ENCODE data around the gene ARSG.

The ARSG gene

DNA sequence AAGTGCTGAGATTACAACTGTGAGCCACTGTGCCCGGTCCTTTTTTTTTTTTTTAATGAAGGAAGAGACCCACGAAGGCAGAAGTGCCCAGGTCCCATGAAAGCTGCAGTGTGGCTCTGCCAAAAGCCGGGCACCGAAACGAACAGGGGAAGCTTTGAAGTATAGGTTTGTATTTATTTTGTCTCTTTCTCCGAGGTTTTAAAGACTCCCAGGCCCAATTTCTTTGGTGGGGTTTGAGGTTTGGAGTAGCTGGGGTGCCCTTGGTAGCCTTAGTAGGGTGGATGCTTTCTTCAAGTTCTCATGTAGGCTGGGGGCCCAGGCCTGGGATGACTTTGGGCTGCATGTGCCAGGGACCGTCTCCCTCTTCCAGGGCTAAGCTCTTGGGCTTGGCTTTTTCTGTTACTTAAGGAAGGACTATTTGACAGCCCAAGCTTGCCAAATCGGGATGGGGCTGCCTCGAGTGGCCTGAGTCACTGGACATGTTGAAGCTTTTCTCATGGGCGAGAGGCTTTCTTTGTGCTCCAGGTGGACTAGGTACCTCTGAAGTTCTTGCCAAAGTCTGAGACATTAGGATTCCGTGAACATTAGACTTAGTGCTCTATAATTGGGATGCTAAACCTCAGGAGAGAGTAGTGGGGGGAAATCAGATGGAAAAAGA is 99.7 kb downstream of the ARSG start:
- Histone ChIP-seq H3K27ac (ENCODE audit: low read depth, low read length) (no peak overlapping the region), H3K4me3 (ENCODE audit: low read depth in 1 of 2, low read length in 2 of 2) (no peak overlapping the region), H3K9me3 (ENCODE audit: control insufficient read depth in 1 of 2, low read length in 2 of 2) (peaks cover 3 to 6% of the 10 kb centered on the region in 2 donors), H3K4me1 (ENCODE audit: control insufficient read depth in 1 of 2, insufficient read depth in 2 of 2, low read length in 2 of 2) (peaks cover 0 to 4% of the 10 kb centered on the region in 2 donors), H3K36me3 (ENCODE audit: control insufficient read depth in 1 of 2, insufficient read depth in 2 of 2, low read length in 2 of 2) (no peaks in the 10 kb centered on the region), H3K9ac (ENCODE audit: low read depth in 1 of 2, low read length in 2 of 2) (no peak overlapping the region), H3K27me3 (ENCODE audit: control insufficient read depth in 1 of 2, insufficient read depth in 2 of 2, low read length in 2 of 2) (no peaks in the 10 kb centered on the region)

DNA sequence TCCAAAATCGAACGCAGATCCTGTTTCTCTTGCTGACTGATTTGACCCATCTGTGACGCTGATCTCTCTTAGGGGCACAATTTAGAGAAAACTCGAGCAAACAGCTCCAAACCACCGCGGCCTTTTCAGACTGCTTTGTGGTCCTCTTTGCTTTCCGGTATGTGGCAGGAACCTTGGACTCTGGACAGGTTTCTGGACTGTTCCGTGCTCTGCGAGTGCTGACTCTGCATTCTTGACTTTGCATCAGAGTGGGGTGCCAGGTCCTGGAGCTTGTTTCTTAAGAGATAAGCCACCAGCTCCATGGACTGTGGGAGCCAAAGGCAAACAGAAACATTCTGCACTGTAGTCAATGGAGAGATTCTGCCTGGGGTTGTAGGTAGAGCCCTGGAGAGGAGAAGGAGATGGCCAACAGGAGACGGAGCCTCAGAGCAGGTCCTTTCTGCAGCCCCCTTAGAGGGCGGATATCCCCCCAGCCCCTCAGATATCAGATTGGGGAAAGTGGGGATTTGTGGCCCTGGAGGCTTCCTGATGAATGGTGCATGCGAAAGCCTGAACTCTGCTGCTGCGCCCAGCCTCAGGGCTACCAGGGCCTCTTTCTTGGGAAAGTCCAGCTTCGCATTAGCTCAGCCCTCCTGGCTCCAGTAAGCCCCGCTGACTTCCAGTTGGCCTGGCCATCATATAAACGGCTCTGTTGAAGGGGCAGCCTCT is 100.4 kb downstream of the ARSG start:
- Histone ChIP-seq H3K27ac (ENCODE audit: low read depth, low read length) (no peak overlapping the region), H3K27me3 (ENCODE audit: control insufficient read depth in 1 of 2, insufficient read depth in 2 of 2, low read length in 2 of 2) (no peaks in the 10 kb centered on the region), H3K36me3 (ENCODE audit: control insufficient read depth in 1 of 2, insufficient read depth in 2 of 2, low read length in 2 of 2) (no peaks in the 10 kb centered on the region), H3K9ac (ENCODE audit: low read depth in 1 of 2, low read length in 2 of 2) (no peak overlapping the region), H3K4me1 (ENCODE audit: control insufficient read depth in 1 of 2, insufficient read depth in 2 of 2, low read length in 2 of 2) (peaks cover 0 to 4% of the 10 kb centered on the region in 2 donors), H3K9me3 (ENCODE audit: control insufficient read depth in 1 of 2, low read length in 2 of 2) (peaks cover 3 to 6% of the 10 kb centered on the region in 2 donors), H3K4me3 (ENCODE audit: low read depth in 1 of 2, low read length in 2 of 2) (no peak overlapping the region)

DNA sequence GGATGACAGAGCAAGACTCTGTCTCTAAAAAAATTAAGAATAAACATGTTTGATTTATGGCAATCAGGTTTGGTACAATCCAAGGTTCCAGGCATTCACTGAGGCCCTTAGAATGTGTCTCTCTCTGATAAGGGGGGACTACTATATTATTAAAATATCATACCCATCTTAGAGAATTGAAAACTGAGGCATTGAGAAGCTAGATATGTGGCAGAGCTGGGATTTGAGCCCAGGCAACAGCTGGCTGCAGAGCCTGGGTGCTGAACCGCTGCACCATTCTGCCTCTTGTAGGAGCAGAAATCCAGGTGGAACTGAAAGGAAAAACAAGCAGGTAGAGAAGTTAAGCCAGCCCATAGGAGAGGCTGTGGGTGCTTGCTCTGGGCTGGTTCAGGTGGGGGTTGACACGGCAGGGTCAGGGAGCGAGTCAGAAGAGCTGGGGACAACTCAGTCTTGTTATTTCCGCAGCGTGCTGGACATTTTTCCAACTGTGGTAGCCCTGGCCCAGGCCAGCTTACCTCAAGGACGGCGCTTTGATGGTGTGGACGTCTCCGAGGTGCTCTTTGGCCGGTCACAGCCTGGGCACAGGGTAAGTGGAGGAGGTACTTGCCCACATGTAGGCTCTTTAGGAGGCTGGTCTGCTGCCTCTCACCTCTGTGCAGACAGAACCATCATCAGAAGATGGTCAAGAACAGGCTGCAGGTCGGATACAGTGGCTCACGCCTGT is 103.5 kb downstream of the ARSG start:
- Histone ChIP-seq H3K4me1 (ENCODE audit: control insufficient read depth in 1 of 2, insufficient read depth in 2 of 2, low read length in 2 of 2) (peaks cover 8 to 10% of the 10 kb centered on the region in 2 donors), H3K27ac (ENCODE audit: low read depth, low read length) (no peak overlapping the region), H3K36me3 (ENCODE audit: control insufficient read depth in 1 of 2, insufficient read depth in 2 of 2, low read length in 2 of 2) (no peaks in the 10 kb centered on the region), H3K9me3 (ENCODE audit: control insufficient read depth in 1 of 2, low read length in 2 of 2) (peaks cover 3 to 6% of the 10 kb centered on the region in 2 donors), H3K4me3 (ENCODE audit: low read depth in 1 of 2, low read length in 2 of 2) (no peak overlapping the region), H3K27me3 (ENCODE audit: control insufficient read depth in 1 of 2, insufficient read depth in 2 of 2, low read length in 2 of 2) (no peaks in the 10 kb centered on the region), H3K9ac (ENCODE audit: low read depth in 1 of 2, low read length in 2 of 2) (no peak overlapping the region)

DNA sequence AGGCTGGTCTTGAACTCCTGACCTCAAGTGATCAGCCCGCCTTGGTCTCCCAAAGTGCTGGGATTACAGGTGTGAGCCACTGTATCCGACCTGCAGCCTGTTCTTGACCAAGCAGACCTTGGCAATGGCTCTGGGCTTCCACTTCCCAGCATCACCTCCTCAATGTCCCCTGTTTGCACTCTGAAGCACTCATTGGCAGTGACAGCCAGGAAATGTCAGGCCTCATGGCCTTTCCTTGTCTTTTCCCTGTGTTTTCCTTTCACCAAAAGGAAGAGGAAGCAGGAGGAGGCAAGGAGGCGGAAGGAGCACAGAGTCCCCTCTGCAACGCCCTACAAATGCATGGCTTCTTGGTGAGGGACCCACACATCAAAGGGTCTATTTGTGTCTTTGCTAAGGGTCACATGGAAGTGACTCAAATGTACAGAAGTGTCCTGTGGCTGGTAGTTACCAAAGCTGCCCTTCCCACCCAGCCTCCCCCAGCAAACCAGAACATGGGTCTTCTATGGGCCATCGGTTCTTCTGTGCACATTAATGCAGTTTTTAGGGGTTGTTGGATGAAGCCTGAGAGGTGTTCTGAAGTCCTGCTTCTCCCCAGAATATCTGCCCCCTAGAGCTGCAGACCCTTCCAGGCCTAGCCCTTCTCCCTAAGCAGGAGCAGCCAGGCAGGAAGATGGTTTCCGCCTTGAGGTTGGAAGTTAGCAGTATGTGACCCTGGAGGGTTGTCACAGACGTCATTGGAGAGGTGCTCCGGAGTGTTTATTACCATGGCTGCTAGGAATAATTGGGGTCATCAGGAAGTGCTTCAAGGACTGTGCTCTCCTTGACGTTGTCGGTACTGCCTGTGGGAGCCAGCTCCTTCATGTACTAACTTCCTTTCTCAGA is 105.2 kb downstream of the ARSG start:
- Histone ChIP-seq H3K36me3 (ENCODE audit: control insufficient read depth in 1 of 2, insufficient read depth in 2 of 2, low read length in 2 of 2) (no peaks in the 10 kb centered on the region), H3K4me3 (ENCODE audit: low read depth in 1 of 2, low read length in 2 of 2) (no peak overlapping the region), H3K9ac (ENCODE audit: low read depth in 1 of 2, low read length in 2 of 2) (no peak overlapping the region), H3K9me3 (ENCODE audit: control insufficient read depth in 1 of 2, low read length in 2 of 2) (peaks cover 3 to 6% of the 10 kb centered on the region in 2 donors), H3K27me3 (ENCODE audit: control insufficient read depth in 1 of 2, insufficient read depth in 2 of 2, low read length in 2 of 2) (no peaks in the 10 kb centered on the region), H3K4me1 (ENCODE audit: control insufficient read depth in 1 of 2, insufficient read depth in 2 of 2, low read length in 2 of 2) (peaks cover 8 to 10% of the 10 kb centered on the region in 2 donors), H3K27ac (ENCODE audit: low read depth, low read length) (no peak overlapping the region)

DNA sequence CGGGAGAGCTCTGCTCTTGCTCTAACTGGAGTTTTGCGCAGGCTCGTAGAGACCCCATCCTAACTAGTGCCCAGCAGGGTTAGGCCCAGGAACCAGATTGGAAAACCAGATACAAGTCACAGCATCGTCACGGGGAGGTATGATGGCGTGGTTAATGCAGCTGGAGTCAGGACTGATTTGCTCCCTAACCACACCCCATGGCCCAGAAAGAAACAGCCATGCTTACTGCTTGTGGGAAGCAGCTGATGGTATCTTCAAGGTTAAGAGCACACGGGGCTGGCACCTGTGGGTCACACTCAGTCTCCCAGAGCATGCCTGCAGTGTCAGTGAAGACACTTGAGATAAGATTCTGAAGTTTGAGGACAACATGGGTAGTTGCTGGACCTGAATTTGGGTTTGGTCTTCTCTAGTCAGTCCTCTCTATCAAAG is 105.8 kb downstream of the ARSG start:
- Histone ChIP-seq H3K9me3 (ENCODE audit: control insufficient read depth in 1 of 2, low read length in 2 of 2) (peaks cover 3 to 6% of the 10 kb centered on the region in 2 donors), H3K27me3 (ENCODE audit: control insufficient read depth in 1 of 2, insufficient read depth in 2 of 2, low read length in 2 of 2) (no peaks in the 10 kb centered on the region), H3K36me3 (ENCODE audit: control insufficient read depth in 1 of 2, insufficient read depth in 2 of 2, low read length in 2 of 2) (no peaks in the 10 kb centered on the region), H3K4me3 (ENCODE audit: low read depth in 1 of 2, low read length in 2 of 2) (no peak overlapping the region), H3K27ac (ENCODE audit: low read depth, low read length) (no peak overlapping the region), H3K4me1 (ENCODE audit: control insufficient read depth in 1 of 2, insufficient read depth in 2 of 2, low read length in 2 of 2) (peaks cover 6 to 8% of the 10 kb centered on the region in 2 donors), H3K9ac (ENCODE audit: low read depth in 1 of 2, low read length in 2 of 2) (no peak overlapping the region)

DNA sequence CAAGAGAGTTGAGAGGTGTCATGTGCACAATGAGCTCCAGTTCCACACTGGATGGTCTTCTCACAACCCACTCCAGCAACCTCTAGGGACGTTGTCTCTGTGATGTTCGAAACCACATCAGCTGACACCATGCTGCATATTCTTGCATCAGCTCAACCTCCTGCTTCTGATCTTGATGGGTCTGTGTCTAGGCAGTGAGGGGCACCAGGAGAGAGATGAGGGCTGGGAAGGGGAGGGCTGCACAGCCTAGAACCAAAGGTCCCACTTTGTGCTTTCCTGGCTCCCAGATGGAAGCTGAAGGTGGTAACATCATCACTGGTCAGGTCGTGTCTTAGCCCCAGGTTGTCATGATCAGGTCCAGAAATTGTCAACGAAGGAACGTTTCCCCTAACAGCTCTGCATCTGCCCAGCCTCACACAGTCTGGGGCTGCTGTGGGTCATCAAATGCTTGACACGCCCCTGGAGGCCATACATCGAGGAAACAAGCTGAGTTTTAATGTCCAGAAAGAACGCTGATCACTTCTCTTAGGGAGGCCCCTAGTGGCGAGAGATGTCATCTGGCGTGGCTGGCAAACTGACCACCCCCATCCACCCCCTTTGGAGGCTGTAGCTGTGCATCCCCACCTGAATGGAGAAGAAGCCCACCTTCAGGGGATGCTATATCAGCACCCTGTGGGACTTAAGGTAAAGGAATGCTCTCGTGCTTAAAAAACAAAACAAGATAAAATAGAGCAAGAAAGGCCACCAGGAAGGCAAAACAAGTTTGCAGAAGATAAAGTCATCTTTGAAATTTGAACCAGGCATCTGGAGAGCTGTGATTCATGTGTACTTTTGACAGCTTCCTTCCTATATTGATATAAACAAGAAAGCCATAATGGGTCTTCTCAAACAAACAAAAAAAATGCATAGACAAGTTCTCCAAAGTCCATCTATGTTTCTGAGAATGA is 107.7 kb downstream of the ARSG start:
- H3K27ac ChIP-seq (ENCODE audit: low read depth, low read length) = no peak overlapping the region
- no peak overlapping the region for H3K4me3 ChIP-seq (ENCODE audit: low read depth in 1 of 2, low read length in 2 of 2)
- H3K9ac ChIP-seq (ENCODE audit: low read depth in 1 of 2, low read length in 2 of 2) = no peak overlapping the region
- H3K4me1 ChIP-seq (ENCODE audit: control insufficient read depth in 1 of 2, insufficient read depth in 2 of 2, low read length in 2 of 2) = peaks cover 6 to 8% of the 10 kb centered on the region in 2 donors
- no peaks in the 10 kb centered on the region for H3K27me3 ChIP-seq (ENCODE audit: control insufficient read depth in 1 of 2, insufficient read depth in 2 of 2, low read length in 2 of 2)
- H3K9me3 ChIP-seq (ENCODE audit: control insufficient read depth in 1 of 2, low read length in 2 of 2) = peaks cover 3 to 6% of the 10 kb centered on the region in 2 donors
- H3K36me3 ChIP-seq (ENCODE audit: control insufficient read depth in 1 of 2, insufficient read depth in 2 of 2, low read length in 2 of 2) = no peaks in the 10 kb centered on the region

DNA sequence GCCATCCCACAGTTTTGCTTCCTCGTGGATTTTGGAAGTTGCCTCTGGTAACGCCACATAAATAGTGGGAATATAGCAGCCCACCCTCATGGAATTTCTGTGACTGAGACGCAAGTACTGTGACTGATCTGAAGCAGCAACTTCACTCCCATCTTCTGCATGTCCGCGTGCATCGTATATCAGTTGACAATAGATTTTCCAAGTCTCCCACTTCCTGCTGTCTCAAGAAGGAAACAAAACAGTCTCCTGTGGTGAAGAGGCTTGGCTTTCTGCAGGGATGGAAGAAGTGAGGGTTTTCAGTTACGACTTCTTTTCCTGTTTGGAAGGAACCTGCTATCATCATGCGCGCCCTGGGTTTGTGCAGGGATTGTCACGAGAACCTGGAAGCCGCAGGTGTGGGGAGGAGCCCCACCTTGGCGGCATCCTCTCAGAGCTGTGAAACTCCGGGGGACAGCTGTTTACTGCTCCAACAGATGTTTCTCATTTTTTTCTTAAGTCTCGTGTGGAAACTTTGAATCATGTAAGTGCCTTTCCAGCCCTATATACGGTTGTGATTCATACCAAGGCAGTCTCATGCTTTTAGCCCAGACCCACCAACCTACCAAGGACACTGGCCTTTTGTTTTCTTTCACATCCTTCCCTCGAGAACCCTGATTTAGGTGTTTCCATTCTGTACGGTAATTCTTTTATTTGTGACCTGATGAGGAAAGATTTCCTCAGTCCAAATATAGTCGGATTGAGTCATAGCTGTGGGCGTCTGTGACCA is 108.5 kb downstream of the ARSG start:
- Histone ChIP-seq H3K36me3 (ENCODE audit: control insufficient read depth in 1 of 2, insufficient read depth in 2 of 2, low read length in 2 of 2) (no peaks in the 10 kb centered on the region), H3K27ac (ENCODE audit: low read depth, low read length) (no peak overlapping the region), H3K9me3 (ENCODE audit: control insufficient read depth in 1 of 2, low read length in 2 of 2) (peaks cover 3% of the 10 kb centered on the region in 2 donors), H3K9ac (ENCODE audit: low read depth in 1 of 2, low read length in 2 of 2) (no peak overlapping the region), H3K4me3 (ENCODE audit: low read depth in 1 of 2, low read length in 2 of 2) (no peak overlapping the region), H3K27me3 (ENCODE audit: control insufficient read depth in 1 of 2, insufficient read depth in 2 of 2, low read length in 2 of 2) (no peaks in the 10 kb centered on the region), H3K4me1 (ENCODE audit: control insufficient read depth in 1 of 2, insufficient read depth in 2 of 2, low read length in 2 of 2) (peaks cover 6 to 8% of the 10 kb centered on the region in 2 donors)

DNA sequence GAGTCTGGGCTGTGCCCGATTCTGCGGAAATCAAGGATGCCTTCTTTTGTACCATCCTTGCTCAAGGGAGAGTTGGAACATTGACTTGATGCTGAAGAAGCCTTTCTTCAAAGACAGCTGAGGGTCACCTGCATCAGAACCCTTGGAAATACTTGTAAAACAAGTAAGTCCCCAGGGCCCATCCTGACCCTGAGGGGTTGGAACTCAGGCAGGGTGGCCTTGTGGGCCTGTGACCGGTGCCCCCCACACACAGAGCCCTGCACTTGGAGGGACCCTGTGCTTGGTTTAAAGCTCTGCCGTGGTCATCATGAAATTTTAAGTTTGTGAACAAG is 109.1 kb downstream of the ARSG start:
- Histone ChIP-seq H3K27ac (ENCODE audit: low read depth, low read length) (no peak overlapping the region), H3K27me3 (ENCODE audit: control insufficient read depth in 1 of 2, insufficient read depth in 2 of 2, low read length in 2 of 2) (no peaks in the 10 kb centered on the region), H3K4me3 (ENCODE audit: low read depth in 1 of 2, low read length in 2 of 2) (no peak overlapping the region), H3K36me3 (ENCODE audit: control insufficient read depth in 1 of 2, insufficient read depth in 2 of 2, low read length in 2 of 2) (no peaks in the 10 kb centered on the region), H3K9me3 (ENCODE audit: control insufficient read depth in 1 of 2, low read length in 2 of 2) (no peaks in the 10 kb centered on the region), H3K4me1 (ENCODE audit: control insufficient read depth in 1 of 2, insufficient read depth in 2 of 2, low read length in 2 of 2) (peaks cover 6 to 8% of the 10 kb centered on the region in 2 donors), H3K9ac (ENCODE audit: low read depth in 1 of 2, low read length in 2 of 2) (no peak overlapping the region)

Data from duodenal mucosa (tissue), 2 donors.